Nephron progenitor cell (in vitro differentiated cells): ENCODE measurements around the gene QSOX2.

Experiments used
- DNase-seq: peaks from one replicate; pipeline ENCODE4 v3.0.0; 2021
- H3K27ac Mint-ChIP-seq: 2 replicates; pipeline ENCODE4 v1.8.0; 2021; ENCODE audit warnings: mild to moderate bottlenecking, moderate library complexity, mixed read lengths
- H3K27me3 Mint-ChIP-seq: 2 replicates; pipeline ENCODE4 v1.8.0; 2021; ENCODE audit warnings: mild to moderate bottlenecking, low read depth, mixed read lengths; ENCODE audit not compliant: poor library complexity
- H3K36me3 Mint-ChIP-seq: 2 replicates; pipeline ENCODE4 v1.8.0; 2021; ENCODE audit warnings: low read depth, mixed read lengths
- H3K4me1 Mint-ChIP-seq: 2 replicates; pipeline ENCODE4 v1.8.0; 2021; ENCODE audit warnings: mixed read lengths
- H3K4me3 Mint-ChIP-seq: 2 replicates; pipeline ENCODE4 v1.8.0; 2021; ENCODE audit warnings: mild to moderate bottlenecking, moderate library complexity, mixed read lengths
- H3K9me3 Mint-ChIP-seq: 2 replicates; pipeline ENCODE4 v1.8.0; 2021; ENCODE audit warnings: mild to moderate bottlenecking, moderate library complexity, mixed read lengths
- CTCF ChIP-seq: fragments of 200-600 bp; sonication (generic); IDR thresholded peaks from 2 replicates; pipeline ENCODE4 v1.5.0; 2021; ENCODE audit warnings: antibody characterized with exemption

The QSOX2 gene

GRCh38 chr9:136204838-136205706, 40.5 kb downstream of the QSOX2 start, which contains the start of gene LHX3:
LHX3 (minus strand) TSS chr9:136205128; CDS start chr9:136205012, 116 bp downstream.
- no peak for TF ChIP-seq CTCF
- H3K4me1 Mint-ChIP-seq: peaks cover 7% of the 10 kb centered on the region
- H3K27me3 Mint-ChIP-seq: peaks cover 72% of the 10 kb centered on the region
- H3K36me3 Mint-ChIP-seq: peaks cover 15% of the 10 kb centered on the region
- peak; percentile 91 for DNase-seq
- no peak within 1 kb of the TSS for H3K4me3 Mint-ChIP-seq
- no peaks in the 10 kb centered on the region for H3K9me3 Mint-ChIP-seq
- no peak within 1 kb of the TSS for H3K27ac Mint-ChIP-seq

GRCh38 chr9:136204145-136204805, 41.3 kb downstream of the QSOX2 start:
- H3K4me3 Mint-ChIP-seq: no peak overlapping the region
- H3K4me1 Mint-ChIP-seq: peaks cover 7% of the 10 kb centered on the region
- H3K27me3 Mint-ChIP-seq: peaks cover 80% of the 10 kb centered on the region
- H3K27ac Mint-ChIP-seq: no peak overlapping the region
- no peak for TF ChIP-seq CTCF
- DNase-seq: no peak
- H3K9me3 Mint-ChIP-seq: no peaks in the 10 kb centered on the region
- H3K36me3 Mint-ChIP-seq: peaks cover 15% of the 10 kb centered on the region

- Mint-ChIP-seq H3K4me1 (peaks cover 7% of the 10 kb centered on the region), H3K27me3 (peaks cover 85% of the 10 kb centered on the region), H3K4me3 (no peak overlapping the region), H3K27ac (no peak overlapping the region), H3K36me3 (peaks cover 15% of the 10 kb centered on the region), H3K9me3 (no peaks in the 10 kb centered on the region)
- no peak for TF ChIP-seq CTCF
- DNase-seq: no peak
These were observed 42.0 kb downstream of the QSOX2 start for GRCh38 chr9:136203408-136204144.

- no peak for DNase-seq
- no peak overlapping the region for H3K27ac Mint-ChIP-seq
- H3K27me3 Mint-ChIP-seq: peaks cover 93% of the 10 kb centered on the region
- H3K9me3 Mint-ChIP-seq: no peaks in the 10 kb centered on the region
- H3K4me1 Mint-ChIP-seq: peaks cover 7% of the 10 kb centered on the region
- no peak for TF ChIP-seq CTCF
- H3K36me3 Mint-ChIP-seq: peaks cover 15% of the 10 kb centered on the region
- H3K4me3 Mint-ChIP-seq: no peak overlapping the region
These were observed 42.9 kb downstream of the QSOX2 start for GRCh38 chr9:136202454-136203407.
